GM12872 (cell line): ENCODE measurements around the gene HNF1B.

ENCODE experiments used
- TF ChIP-seq, protein P1 (sequence below): IDR thresholded peaks from 3 replicates; pipeline ENCODE4 v1.5.1; 2011; ENCODE audit warnings: low read depth, mild to moderate bottlenecking, low read length, moderate library complexity; ENCODE audit not compliant: insufficient read depth

Gene HNF1B

DNA sequence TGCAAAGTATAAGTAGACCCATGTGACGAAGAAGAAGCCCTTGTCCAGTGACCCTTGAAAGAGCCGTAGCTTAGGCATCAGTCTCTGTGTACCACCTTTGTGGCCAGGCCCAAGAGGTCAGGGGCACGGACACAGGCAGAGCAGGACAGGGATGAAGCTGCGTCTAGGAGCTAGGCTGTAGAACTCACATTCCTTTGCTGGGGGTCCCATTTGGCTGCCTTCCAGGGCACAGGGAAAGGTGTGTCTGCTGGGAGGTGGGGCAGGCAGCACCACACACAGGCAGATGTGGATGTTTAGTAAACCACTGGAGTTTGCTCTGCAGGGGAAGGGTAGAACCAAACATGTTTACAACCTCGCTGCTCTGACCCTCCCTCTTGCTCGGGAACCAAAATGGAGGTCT, 33.7 kb downstream of the HNF1B start:
- TF ChIP-seq, protein P1, sequence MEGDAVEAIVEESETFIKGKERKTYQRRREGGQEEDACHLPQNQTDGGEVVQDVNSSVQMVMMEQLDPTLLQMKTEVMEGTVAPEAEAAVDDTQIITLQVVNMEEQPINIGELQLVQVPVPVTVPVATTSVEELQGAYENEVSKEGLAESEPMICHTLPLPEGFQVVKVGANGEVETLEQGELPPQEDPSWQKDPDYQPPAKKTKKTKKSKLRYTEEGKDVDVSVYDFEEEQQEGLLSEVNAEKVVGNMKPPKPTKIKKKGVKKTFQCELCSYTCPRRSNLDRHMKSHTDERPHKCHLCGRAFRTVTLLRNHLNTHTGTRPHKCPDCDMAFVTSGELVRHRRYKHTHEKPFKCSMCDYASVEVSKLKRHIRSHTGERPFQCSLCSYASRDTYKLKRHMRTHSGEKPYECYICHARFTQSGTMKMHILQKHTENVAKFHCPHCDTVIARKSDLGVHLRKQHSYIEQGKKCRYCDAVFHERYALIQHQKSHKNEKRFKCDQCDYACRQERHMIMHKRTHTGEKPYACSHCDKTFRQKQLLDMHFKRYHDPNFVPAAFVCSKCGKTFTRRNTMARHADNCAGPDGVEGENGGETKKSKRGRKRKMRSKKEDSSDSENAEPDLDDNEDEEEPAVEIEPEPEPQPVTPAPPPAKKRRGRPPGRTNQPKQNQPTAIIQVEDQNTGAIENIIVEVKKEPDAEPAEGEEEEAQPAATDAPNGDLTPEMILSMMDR = no peak

DNA sequence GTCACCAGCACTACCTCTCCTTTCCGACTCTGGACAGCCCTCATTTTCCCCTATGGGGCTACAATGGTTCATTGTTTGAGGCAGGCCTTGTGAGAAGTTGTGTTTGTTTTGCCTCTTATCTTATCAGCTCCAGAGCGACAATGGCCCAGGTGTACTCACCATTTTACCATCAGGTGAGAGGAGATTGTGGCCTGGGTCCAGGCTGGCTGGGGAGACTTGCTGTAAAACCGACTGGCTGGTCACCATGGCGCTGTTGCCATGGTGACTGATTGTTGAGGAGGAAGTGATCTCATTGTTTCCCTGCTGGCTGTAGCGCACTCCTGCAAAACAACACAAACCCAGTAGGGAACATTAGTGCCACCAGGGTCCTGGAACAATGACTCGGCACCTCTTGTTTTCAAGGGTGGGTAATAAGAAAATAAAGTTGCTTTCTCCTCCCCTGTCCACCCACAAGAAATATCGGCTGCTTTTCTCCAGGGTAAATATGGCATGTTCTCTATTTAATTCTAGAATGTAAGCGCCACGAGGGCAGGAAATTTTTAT, 34.4 kb downstream of the HNF1B start:
- TF ChIP-seq, protein P1 = no peak

DNA sequence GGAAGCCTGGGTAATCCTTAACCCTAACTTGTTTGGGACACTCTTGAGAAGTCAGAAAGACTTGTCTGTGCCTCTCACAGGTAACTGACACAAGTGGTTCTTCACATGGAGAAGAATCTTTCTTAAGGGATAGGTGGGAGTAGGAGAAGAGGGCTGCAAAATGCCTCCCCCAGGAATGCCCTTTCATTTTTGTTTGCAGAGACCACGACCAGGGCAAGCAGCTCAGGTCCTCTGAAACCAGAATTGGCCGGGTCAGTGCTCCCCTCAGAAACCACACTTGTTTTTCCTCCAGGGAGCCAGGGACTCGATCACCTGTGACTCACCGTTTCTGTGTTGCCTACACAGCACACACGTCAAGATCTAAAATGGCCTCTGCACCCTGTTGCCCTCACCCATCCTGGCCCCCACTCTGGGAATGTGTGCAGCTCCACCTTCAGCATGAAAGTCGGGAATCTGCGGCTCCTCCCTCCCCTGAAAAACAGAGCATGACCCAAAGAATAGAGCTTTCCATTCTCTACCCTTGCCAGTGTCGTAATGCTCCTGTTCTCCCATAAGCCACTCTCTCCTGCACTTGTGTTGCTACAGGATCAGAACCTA, 36.1 kb downstream of the HNF1B start:
- TF ChIP-seq, protein P1 = no peak

DNA sequence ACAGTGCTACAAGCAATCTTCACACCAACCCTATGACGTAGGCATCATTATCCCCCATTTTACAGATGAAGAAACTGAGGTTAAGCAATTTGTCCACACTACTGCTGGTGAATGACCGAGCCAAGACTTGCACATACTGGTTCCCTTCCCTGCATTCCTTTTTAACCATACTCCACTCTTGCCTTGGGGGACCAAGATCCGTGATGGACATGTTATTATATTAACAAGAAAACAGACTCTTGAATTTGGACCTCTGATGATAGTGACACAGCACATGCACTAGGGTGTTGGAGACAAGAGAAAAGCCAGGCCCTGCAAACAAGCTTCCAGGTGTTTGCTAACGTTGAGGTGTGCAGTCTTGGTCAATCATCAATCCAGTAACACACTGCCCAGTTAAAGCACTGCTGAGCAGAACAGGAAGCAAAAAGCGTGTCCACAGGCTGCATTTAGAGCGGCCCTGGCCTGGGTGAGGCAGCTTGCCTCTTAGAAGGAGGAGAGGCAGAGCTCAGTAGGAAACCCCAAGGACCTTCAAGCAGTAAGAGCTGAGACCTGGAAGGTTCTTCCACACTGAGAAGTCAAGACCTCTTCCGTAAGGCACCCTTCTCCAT, 36.7 kb downstream of the HNF1B start:
- TF ChIP-seq, protein P1 = no peak

DNA sequence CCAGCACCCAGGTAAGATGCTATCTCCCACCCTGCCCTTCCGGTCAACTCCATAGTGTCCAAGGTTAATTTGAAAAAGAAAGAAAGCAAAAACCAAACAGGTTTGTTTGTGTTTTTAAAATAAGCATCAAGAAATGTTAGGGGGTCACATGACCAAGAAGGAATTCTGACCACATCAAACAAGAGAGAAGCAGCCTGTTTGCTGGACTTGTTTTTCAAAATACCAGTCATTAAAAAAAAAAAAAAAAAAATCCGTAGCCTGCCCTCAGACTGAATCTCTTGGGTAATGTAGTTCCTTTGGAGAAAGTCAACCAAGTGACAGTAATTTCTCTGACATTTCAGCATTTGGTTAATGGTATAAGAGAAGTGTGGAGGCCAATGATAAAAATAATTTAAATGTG, 38.4 kb downstream of the HNF1B start:
- TF ChIP-seq, protein P1 = no peak

DNA sequence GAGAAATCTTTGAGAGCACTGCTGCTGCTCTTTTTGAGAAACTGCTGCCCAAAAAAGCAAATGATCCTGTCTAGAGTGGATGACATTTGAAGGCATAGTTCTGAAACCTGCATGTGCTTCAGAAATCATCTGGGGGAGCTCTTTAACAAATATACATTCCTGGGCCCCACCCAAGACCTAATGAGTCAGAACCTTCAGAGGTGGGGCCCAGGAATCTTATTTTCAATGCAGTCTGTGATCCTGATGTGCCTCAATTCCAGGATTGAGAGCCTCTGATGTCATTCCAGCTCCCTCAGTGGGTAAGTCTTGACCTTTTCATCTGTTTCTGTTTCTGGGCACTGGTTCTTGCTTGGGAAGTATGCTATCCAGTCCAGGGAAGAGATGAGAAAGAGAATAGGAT, 42.3 kb downstream of the HNF1B start:
- TF ChIP-seq, protein P1 = no peak

DNA sequence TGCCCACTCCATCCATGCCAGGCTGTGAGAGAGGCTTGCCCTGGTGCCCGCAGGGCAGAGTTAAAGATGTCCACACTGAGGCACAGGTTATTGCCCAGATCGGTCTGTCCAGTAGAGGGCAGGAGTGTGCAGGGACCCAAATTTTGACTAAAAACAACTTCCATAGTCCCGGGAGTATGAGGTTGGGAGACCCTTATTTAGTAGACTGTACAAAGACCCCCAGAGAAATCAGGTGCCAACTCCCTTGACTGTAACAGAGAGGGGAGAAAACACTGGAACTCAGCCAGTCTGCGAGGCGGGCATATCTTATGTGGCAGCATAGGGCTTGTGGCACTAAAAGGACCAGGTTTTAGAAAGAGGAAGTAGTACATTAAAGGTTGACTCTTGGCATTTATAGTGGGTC, 43.4 kb downstream of the HNF1B start:
- TF ChIP-seq, protein P1 = peak; percentile 86
